HCT116 (cell line): ENCODE results near the gene PIEZO2. TPM values are rescaled to one million over a fixed set of nuclear protein-coding genes. Genes with fewer than 3 reads are reported as not detected.

Source experiments
- ATAC-seq: fragments of 200-7000 bp; cut with Tn5 transposase; 2 replicates; pipeline ENCODE4 v1.9.1; 2020; ENCODE audit warnings: mild to moderate bottlenecking, moderate library complexity
- BruUV-seq: library from RNA; stranded (reverse); fragments of 400-500 nt; replicated peaks from 2 replicates; lab custom pipeline; 2021; lab: Mats Ljungman, UMichigan
- CTCF ChIA-PET: fragments of 300-600 bp; sonication (Branson Sonifier 250); formaldehyde crosslinking; loops from one replicate; lab custom pipeline; 2021; ENCODE audit warnings: antibody characterized with exemption; lab: Charles Lee
- POLR2A ChIA-PET: fragments of 300-600, 350-600 bp; sonication (Branson Sonifier 250); formaldehyde crosslinking; loops from one replicate; lab custom pipeline; 2021; ENCODE audit warnings: antibody characterized with exemption; lab: Charles Lee
- RAD21 ChIA-PET, 2 experiments: fragments of 300-600 bp; sonication (Branson Sonifier 250); formaldehyde crosslinking; loops; one replicate each; lab custom pipeline; 2023; ENCODE audit warnings: low total read pairs in 2 of 2; ENCODE audit not compliant: uncharacterized antibody in 2 of 2, unreplicated experiment in 2 of 2, low non-redundant PET in 1 of 2; lab: Charles Lee
- DNase-seq: peaks from one replicate; pipeline ENCODE4 v3.0.0-alpha.2; 2010; ENCODE audit warnings: low read depth, low spot score
- H2AFZ ChIP-seq: fragments of 200-600 bp; shearing (Covaris generic), sonication (generic); 2 replicates; pipeline ENCODE4 v1.6.1; 2017; ENCODE audit warnings: low read depth, mixed run types, mixed read lengths, antibody characterized with exemption, low read length; ENCODE audit not compliant: poor library complexity, severe bottlenecking
- H3K27ac ChIP-seq: 2 replicates; pipeline ENCODE4 v1.5.1; 2012; ENCODE audit warnings: low read depth, low read length
- H3K27me3 ChIP-seq: fragments of 200-600 bp; sonication (generic); 2 replicates; pipeline ENCODE4 v1.6.1; 2016; ENCODE audit warnings: mixed run types, low read length, mixed read lengths; ENCODE audit not compliant: insufficient read depth
- H3K36me3 ChIP-seq, 2 experiments: fragments of 200-500 bp in 1 of 2; fragments of 200-600 bp in 1 of 2; sonication (Bioruptor generic) in 1 of 2; sonication (generic) in 1 of 2; 2 replicates each; pipeline versions ENCODE4 v1.5.1 to v1.6.1; 2014 to 2016; ENCODE audit warnings: low read length in 2 of 2, inconsistent platforms in 1 of 2, mixed read lengths in 1 of 2, mixed run types in 1 of 2; ENCODE audit not compliant: insufficient read depth in 2 of 2, control insufficient read depth in 1 of 2
- H3K4me1 ChIP-seq, 2 experiments: fragments of 200-600 bp in 1 of 2; sonication (generic) in 1 of 2; 2 replicates each; pipeline versions ENCODE4 v1.5.1 to v1.6.1; 2012 to 2017; ENCODE audit warnings: low read length in 2 of 2, inconsistent platforms in 1 of 2, mild to moderate bottlenecking in 1 of 2, mixed read lengths in 1 of 2, mixed run types in 1 of 2, moderate library complexity in 1 of 2; ENCODE audit not compliant: insufficient read depth in 2 of 2, control insufficient read depth in 1 of 2
- H3K4me2 ChIP-seq: fragments of 200-600 bp; sonication (generic); 2 replicates; pipeline ENCODE4 v1.6.1; 2017; ENCODE audit warnings: mixed run types, low read length, mixed read lengths
- H3K4me3 ChIP-seq, 2 experiments: fragments of 200-600 bp in 1 of 2; sonication (generic) in 1 of 2; replicated peaks in 1 of 2; 2 replicates each; pipeline ENCODE4 v1.5.1; 2011 to 2016; ENCODE audit warnings: low read length in 2 of 2, control low read depth in 1 of 2, low read depth in 1 of 2, mild to moderate bottlenecking in 1 of 2, mixed read lengths in 1 of 2, mixed run types in 1 of 2
- H3K79me2 ChIP-seq: fragments of 200-600 bp; sonication (generic); 2 replicates; pipeline ENCODE4 v1.6.1; 2017; ENCODE audit warnings: mild to moderate bottlenecking, mixed run types, low read length, moderate library complexity, mixed read lengths; ENCODE audit not compliant: insufficient read depth
- H3K9ac ChIP-seq: fragments of 200-600 bp; sonication (generic); 2 replicates; pipeline ENCODE4 v1.6.1; 2016; ENCODE audit warnings: low read length, mixed read lengths
- H3K9me2 ChIP-seq: fragments of 200-600 bp; sonication (generic), shearing (Covaris generic); 2 replicates; pipeline ENCODE4 v1.6.1; 2017; ENCODE audit warnings: mixed run types, mild to moderate bottlenecking, moderate library complexity; ENCODE audit not compliant: insufficient read depth
- H3K9me3 ChIP-seq, 2 experiments: fragments of 200-500 bp in 1 of 2; fragments of 200-600 bp in 1 of 2; sonication (Bioruptor generic) in 1 of 2; sonication (generic) in 1 of 2; 2 replicates each; pipeline ENCODE4 v1.6.1; 2014 to 2017; ENCODE audit warnings: low read length in 2 of 2, mixed read lengths in 2 of 2, inconsistent platforms in 1 of 2, low read depth in 1 of 2, mild to moderate bottlenecking in 1 of 2, mixed run types in 1 of 2, moderate library complexity in 1 of 2; ENCODE audit not compliant: control insufficient read depth in 1 of 2, insufficient read depth in 1 of 2
- H4K20me1 ChIP-seq: fragments of 200-600 bp; sonication (generic), shearing (Covaris generic); 2 replicates; pipeline ENCODE4 v1.6.1; 2017; ENCODE audit warnings: mixed run types, mild to moderate bottlenecking, moderate library complexity; ENCODE audit not compliant: insufficient read depth
- ATF3 ChIP-seq: IDR thresholded peaks from 2 replicates; pipeline ENCODE4 v1.6.1; 2012
- CEBPB ChIP-seq: IDR thresholded peaks from 2 replicates; pipeline ENCODE4 v1.6.1; 2012; ENCODE audit warnings: low read depth
- TCF7L2 ChIP-seq: IDR thresholded peaks from 2 replicates; pipeline ENCODE4 v1.7.0; 2011; ENCODE audit warnings: borderline replicate concordance, inconsistent platforms; ENCODE audit not compliant: insufficient read depth, insufficient read length; ENCODE audit errors: extremely low read depth
- intact Hi-C: fragments of 100-400 bp; cut with micrococcal nuclease; formaldehyde crosslinking; loops from 2 replicates; pipeline ENCODE4 v1.10.0; 2022
- total RNA-seq: library from RNA; stranded (reverse); gene quantifications from one replicate; pipeline ENCODE4 v1.2.1, GENCODE V29; 2021; ENCODE audit not compliant: unreplicated experiment
- TF ChIP-seq, protein P1 (sequence below): IDR thresholded peaks from 2 replicates; pipeline ENCODE4 v1.6.1; 2011; ENCODE audit warnings: mild to moderate bottlenecking, low read length, moderate library complexity; ENCODE audit not compliant: insufficient replicate concordance; ENCODE audit errors: extremely low read depth
- TF ChIP-seq, protein P2 (sequence below), 3 experiments: fragments of 200-600 bp in 1 of 3; sonication (generic) in 1 of 3; IDR thresholded peaks in 2 of 3; conservative IDR thresholded peaks in 1 of 3; 2 replicates each; pipeline ENCODE4 v1.5.1; 2012 to 2017; ENCODE audit warnings: low read depth in 2 of 3, low read length in 2 of 3, antibody characterized with exemption in 1 of 3, borderline replicate concordance in 1 of 3, control low read depth in 1 of 3, mild to moderate bottlenecking in 1 of 3, mixed read lengths in 1 of 3, mixed run types in 1 of 3, moderate library complexity in 1 of 3; ENCODE audit not compliant: insufficient read depth in 1 of 3

PIEZO2 gene
- total RNA-seq, 1 experiment from 2014 or later, result 0.34 TPM

DNA sequence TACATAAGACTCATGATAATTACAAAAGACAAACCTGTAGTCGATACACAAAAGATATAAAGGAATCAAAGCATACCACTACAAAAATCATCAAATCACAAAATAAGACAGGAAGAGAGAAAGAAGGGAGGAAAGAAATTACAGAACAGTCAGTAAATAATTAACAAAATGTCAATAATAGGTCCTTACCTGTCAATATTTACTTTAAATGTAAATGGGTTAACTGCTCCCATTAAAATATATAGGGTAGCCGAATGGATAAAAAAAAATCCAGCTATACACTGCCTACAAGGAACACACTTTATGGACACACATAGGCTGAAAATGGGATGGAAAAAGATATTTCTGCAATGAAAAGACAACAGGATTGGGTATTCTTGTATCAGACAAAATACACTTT lies 163.7 kb downstream of the PIEZO2 start:
- H3K4me1 ChIP-seq, result no peaks in the 10 kb centered on the region
- no peak overlapping the region for H3K27ac ChIP-seq
- H3K9ac ChIP-seq, result no peak overlapping the region
- no TSS peak for BruUV-seq
- H2AFZ ChIP-seq, result no peak overlapping the region
- no peak overlapping the region for H3K4me3 ChIP-seq
- H3K9me3 ChIP-seq, result peaks cover 0 to 7% of the 10 kb centered on the region in 2 experiments; a peak in 2 of 4 replicates
- TF ChIP-seq CEBPB, result no peak
- TF ChIP-seq ATF3, result no peak
- no peak for TF ChIP-seq TCF7L2
- TF ChIP-seq, protein P1, sequence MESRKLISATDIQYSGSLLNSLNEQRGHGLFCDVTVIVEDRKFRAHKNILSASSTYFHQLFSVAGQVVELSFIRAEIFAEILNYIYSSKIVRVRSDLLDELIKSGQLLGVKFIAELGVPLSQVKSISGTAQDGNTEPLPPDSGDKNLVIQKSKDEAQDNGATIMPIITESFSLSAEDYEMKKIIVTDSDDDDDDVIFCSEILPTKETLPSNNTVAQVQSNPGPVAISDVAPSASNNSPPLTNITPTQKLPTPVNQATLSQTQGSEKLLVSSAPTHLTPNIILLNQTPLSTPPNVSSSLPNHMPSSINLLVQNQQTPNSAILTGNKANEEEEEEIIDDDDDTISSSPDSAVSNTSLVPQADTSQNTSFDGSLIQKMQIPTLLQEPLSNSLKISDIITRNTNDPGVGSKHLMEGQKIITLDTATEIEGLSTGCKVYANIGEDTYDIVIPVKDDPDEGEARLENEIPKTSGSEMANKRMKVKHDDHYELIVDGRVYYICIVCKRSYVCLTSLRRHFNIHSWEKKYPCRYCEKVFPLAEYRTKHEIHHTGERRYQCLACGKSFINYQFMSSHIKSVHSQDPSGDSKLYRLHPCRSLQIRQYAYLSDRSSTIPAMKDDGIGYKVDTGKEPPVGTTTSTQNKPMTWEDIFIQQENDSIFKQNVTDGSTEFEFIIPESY, result no peak
- TF ChIP-seq, protein P2, sequence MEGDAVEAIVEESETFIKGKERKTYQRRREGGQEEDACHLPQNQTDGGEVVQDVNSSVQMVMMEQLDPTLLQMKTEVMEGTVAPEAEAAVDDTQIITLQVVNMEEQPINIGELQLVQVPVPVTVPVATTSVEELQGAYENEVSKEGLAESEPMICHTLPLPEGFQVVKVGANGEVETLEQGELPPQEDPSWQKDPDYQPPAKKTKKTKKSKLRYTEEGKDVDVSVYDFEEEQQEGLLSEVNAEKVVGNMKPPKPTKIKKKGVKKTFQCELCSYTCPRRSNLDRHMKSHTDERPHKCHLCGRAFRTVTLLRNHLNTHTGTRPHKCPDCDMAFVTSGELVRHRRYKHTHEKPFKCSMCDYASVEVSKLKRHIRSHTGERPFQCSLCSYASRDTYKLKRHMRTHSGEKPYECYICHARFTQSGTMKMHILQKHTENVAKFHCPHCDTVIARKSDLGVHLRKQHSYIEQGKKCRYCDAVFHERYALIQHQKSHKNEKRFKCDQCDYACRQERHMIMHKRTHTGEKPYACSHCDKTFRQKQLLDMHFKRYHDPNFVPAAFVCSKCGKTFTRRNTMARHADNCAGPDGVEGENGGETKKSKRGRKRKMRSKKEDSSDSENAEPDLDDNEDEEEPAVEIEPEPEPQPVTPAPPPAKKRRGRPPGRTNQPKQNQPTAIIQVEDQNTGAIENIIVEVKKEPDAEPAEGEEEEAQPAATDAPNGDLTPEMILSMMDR (IDR thresholded peaks at IDR 0.05 in 2 of 3, conservative IDR thresholded peaks at IDR 0.05 in 1 of 3; ENCODE audit: borderline replicate concordance in 1 of 3, insufficient read depth in 1 of 3, low read depth in 2 of 3, low read length in 2 of 3), result no peak
- TF ChIP-seq, all 23 proteins: peak for 0
- Histone ChIP-seq H4K20me1 (no peaks in the 10 kb centered on the region), H3K4me2 (no peak overlapping the region), H3K36me3 (no peaks in the 10 kb centered on the region), H3K9me2 (no peaks in the 10 kb centered on the region), H3K27me3 (no peaks in the 10 kb centered on the region), H3K79me2 (no peaks in the 10 kb centered on the region)
- POLR2A ChIA-PET, result no interaction called here
- intact Hi-C loops, result no loop called here
- no peak for DNase-seq
- CTCF ChIA-PET, result no interaction called here
- RAD21 ChIA-PET, result no interaction called here
- no peak for ATAC-seq
